HL-60 (cell line): ENCODE data around the gene FNDC5.

Experiments
- TF ChIP-seq, protein P1 (sequence below): IDR thresholded peaks from one replicate; pipeline ENCODE4 v1.5.1; 2011; ENCODE audit warnings: low read length, control low read depth, inconsistent platforms; ENCODE audit not compliant: insufficient read depth
- TF ChIP-seq, protein P2 (sequence below): IDR thresholded peaks from 2 replicates; pipeline ENCODE4 v1.6.1; 2012; ENCODE audit warnings: low read depth; ENCODE audit not compliant: insufficient replicate concordance

DNA sequence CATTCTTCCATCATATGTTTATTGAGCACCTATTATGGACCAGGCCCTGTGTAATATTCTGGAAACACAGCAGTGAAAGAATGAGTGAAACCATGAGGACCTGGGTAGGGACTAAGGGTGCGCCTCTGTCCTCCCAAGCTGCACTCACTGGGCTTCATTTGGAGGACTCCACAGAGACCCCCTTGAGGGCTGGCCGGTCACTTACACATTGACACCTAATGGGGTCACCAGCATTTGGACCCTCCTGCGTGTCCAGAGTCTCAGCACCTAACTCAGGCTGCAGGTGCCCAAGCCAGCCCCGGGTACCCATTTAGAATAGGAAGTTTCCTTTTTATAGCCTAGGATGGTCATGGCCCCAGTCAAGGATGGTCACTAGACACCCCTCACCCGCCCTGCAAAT is 2.8 kb upstream of the FNDC5 start:
- TF ChIP-seq, protein P1, sequence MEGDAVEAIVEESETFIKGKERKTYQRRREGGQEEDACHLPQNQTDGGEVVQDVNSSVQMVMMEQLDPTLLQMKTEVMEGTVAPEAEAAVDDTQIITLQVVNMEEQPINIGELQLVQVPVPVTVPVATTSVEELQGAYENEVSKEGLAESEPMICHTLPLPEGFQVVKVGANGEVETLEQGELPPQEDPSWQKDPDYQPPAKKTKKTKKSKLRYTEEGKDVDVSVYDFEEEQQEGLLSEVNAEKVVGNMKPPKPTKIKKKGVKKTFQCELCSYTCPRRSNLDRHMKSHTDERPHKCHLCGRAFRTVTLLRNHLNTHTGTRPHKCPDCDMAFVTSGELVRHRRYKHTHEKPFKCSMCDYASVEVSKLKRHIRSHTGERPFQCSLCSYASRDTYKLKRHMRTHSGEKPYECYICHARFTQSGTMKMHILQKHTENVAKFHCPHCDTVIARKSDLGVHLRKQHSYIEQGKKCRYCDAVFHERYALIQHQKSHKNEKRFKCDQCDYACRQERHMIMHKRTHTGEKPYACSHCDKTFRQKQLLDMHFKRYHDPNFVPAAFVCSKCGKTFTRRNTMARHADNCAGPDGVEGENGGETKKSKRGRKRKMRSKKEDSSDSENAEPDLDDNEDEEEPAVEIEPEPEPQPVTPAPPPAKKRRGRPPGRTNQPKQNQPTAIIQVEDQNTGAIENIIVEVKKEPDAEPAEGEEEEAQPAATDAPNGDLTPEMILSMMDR = no peak
- TF ChIP-seq, protein P2, sequence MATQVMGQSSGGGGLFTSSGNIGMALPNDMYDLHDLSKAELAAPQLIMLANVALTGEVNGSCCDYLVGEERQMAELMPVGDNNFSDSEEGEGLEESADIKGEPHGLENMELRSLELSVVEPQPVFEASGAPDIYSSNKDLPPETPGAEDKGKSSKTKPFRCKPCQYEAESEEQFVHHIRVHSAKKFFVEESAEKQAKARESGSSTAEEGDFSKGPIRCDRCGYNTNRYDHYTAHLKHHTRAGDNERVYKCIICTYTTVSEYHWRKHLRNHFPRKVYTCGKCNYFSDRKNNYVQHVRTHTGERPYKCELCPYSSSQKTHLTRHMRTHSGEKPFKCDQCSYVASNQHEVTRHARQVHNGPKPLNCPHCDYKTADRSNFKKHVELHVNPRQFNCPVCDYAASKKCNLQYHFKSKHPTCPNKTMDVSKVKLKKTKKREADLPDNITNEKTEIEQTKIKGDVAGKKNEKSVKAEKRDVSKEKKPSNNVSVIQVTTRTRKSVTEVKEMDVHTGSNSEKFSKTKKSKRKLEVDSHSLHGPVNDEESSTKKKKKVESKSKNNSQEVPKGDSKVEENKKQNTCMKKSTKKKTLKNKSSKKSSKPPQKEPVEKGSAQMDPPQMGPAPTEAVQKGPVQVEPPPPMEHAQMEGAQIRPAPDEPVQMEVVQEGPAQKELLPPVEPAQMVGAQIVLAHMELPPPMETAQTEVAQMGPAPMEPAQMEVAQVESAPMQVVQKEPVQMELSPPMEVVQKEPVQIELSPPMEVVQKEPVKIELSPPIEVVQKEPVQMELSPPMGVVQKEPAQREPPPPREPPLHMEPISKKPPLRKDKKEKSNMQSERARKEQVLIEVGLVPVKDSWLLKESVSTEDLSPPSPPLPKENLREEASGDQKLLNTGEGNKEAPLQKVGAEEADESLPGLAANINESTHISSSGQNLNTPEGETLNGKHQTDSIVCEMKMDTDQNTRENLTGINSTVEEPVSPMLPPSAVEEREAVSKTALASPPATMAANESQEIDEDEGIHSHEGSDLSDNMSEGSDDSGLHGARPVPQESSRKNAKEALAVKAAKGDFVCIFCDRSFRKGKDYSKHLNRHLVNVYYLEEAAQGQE = no peak
